PFSK-1 (cell line): ENCODE measurements around the gene USB1.

Experiments used
- POLR2AphosphoS5 ChIP-seq: IDR thresholded peaks from 2 replicates; pipeline ENCODE4 v1.6.1; 2012; ENCODE audit warnings: low read depth, mild to moderate bottlenecking, control low read depth, low read length, moderate library complexity
- TF ChIP-seq, protein P1 (sequence below), 2 experiments: IDR thresholded peaks; 2 replicates each; pipeline versions ENCODE4 v1.6.1 to v1.8.0; 2011 to 2012; ENCODE audit warnings: low read depth in 2 of 2, low read length in 2 of 2, control low read depth in 1 of 2, inconsistent platforms in 1 of 2, mild to moderate bottlenecking in 1 of 2, moderate library complexity in 1 of 2; ENCODE audit not compliant: insufficient read depth in 1 of 2

DNA sequence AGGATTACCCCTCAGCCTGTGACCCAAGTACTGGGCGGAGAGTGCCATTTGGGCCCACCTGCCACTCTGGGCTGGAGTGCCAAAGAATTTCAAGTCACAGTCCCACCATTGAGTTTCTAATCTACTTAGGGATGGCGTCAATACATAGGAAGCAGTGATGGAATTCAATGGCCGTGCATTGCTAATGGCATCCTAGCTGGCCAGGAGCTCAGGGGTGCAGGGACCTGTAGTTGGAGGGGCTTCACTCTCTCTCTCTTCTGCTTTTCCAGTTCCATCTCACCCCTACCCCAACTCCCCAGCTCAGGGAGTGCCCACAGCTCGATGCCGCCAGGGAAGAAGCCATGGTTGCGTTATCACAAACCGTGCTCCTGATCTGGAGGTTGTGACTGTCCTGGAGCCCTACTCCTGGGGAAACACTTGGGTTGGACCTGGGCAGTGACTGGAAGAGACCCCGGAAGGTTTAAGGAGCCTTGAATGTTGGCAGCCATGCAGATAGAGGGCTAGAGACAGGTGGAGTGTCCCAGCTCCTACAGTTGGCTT, 26.8 kb downstream of the USB1 start:
- no peak for TF ChIP-seq POLR2AphosphoS5
- TF ChIP-seq, protein P1, sequence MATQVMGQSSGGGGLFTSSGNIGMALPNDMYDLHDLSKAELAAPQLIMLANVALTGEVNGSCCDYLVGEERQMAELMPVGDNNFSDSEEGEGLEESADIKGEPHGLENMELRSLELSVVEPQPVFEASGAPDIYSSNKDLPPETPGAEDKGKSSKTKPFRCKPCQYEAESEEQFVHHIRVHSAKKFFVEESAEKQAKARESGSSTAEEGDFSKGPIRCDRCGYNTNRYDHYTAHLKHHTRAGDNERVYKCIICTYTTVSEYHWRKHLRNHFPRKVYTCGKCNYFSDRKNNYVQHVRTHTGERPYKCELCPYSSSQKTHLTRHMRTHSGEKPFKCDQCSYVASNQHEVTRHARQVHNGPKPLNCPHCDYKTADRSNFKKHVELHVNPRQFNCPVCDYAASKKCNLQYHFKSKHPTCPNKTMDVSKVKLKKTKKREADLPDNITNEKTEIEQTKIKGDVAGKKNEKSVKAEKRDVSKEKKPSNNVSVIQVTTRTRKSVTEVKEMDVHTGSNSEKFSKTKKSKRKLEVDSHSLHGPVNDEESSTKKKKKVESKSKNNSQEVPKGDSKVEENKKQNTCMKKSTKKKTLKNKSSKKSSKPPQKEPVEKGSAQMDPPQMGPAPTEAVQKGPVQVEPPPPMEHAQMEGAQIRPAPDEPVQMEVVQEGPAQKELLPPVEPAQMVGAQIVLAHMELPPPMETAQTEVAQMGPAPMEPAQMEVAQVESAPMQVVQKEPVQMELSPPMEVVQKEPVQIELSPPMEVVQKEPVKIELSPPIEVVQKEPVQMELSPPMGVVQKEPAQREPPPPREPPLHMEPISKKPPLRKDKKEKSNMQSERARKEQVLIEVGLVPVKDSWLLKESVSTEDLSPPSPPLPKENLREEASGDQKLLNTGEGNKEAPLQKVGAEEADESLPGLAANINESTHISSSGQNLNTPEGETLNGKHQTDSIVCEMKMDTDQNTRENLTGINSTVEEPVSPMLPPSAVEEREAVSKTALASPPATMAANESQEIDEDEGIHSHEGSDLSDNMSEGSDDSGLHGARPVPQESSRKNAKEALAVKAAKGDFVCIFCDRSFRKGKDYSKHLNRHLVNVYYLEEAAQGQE (IDR thresholded peaks at IDR 0.05; ENCODE audit: insufficient read depth in 1 of 2, low read depth in 2 of 2, low read length in 2 of 2) = no peak
